NCI-H1105 (cell line): ENCODE data around the gene KATNB1.
"Not testable (repeated sequence)": the region's sequence is repeated elsewhere in the genome, so short reads cannot be mapped to it uniquely, and the experiment has no call there.

ENCODE experiments used
- DNase-seq: peaks from one replicate; lab custom pipeline; 2025; lab: John Stamatoyannopoulos, UW

KATNB1 gene

GRCh38 chr16:57745768-57746167, 10.2 kb downstream of the KATNB1 start:
- no peak for DNase-seq

- not testable (repeated sequence) for DNase-seq
These were observed 10.7 kb downstream of the KATNB1 start for GRCh38 chr16:57746316-57746715.

- no peak for DNase-seq
These were observed 11.5 kb downstream of the KATNB1 start for GRCh38 chr16:57747091-57747490.

- no peak for DNase-seq
These were observed 11.9 kb downstream of the KATNB1 start for GRCh38 chr16:57747496-57747895.

GRCh38 chr16:57747996-57748395, 12.4 kb downstream of the KATNB1 start:
- no peak for DNase-seq

- no peak for DNase-seq
These were observed 13.0 kb downstream of the KATNB1 start for GRCh38 chr16:57748596-57748995.

GRCh38 chr16:57749101-57749692, 13.6 kb downstream of the KATNB1 start:
- DNase-seq: no peak

- no peak for DNase-seq
These were observed 14.4 kb downstream of the KATNB1 start for GRCh38 chr16:57749856-57750452.

- DNase-seq: no peak
These were observed 15.4 kb downstream of the KATNB1 start for GRCh38 chr16:57750796-57751538.

- no peak for DNase-seq
These were observed 16.1 kb downstream of the KATNB1 start for GRCh38 chr16:57751539-57752202.

GRCh38 chr16:57752203-57752580, 16.6 kb downstream of the KATNB1 start:
- DNase-seq: no peak

- no peak for DNase-seq
These were observed 17.2 kb downstream of the KATNB1 start for GRCh38 chr16:57752581-57753447.

- no peak for DNase-seq
These were observed 18.1 kb downstream of the KATNB1 start for GRCh38 chr16:57753448-57754353.

GRCh38 chr16:57754354-57755060, 18.9 kb downstream of the KATNB1 start:
- DNase-seq: no peak

GRCh38 chr16:57755061-57755684, 19.6 kb downstream of the KATNB1 start:
- DNase-seq: no peak

- DNase-seq: no peak
These were observed 20.3 kb downstream of the KATNB1 start for GRCh38 chr16:57755726-57756423.

GRCh38 chr16:57756424-57757325, 21.1 kb downstream of the KATNB1 start:
- DNase-seq: no peak

- DNase-seq: peak; percentile 8
These were observed 21.8 kb downstream of the KATNB1 start for GRCh38 chr16:57757326-57757786.
